Stimulated activated CD8-positive, alpha-beta memory T cell treated with anti-CD3 and anti-CD28 coated beads, Interleukin-12 subunit alpha, Interleukin-12 subunit beta, amount 100 ng/mL, for 4 hours (primary cell): Measurements from ENCODE around the gene C11orf52.

Experiments used
- DNase-seq: peaks from one replicate; pipeline ENCODE4 v3.0.0-alpha.2; 2020; ENCODE audit warnings: low read depth

Gene C11orf52

DNA sequence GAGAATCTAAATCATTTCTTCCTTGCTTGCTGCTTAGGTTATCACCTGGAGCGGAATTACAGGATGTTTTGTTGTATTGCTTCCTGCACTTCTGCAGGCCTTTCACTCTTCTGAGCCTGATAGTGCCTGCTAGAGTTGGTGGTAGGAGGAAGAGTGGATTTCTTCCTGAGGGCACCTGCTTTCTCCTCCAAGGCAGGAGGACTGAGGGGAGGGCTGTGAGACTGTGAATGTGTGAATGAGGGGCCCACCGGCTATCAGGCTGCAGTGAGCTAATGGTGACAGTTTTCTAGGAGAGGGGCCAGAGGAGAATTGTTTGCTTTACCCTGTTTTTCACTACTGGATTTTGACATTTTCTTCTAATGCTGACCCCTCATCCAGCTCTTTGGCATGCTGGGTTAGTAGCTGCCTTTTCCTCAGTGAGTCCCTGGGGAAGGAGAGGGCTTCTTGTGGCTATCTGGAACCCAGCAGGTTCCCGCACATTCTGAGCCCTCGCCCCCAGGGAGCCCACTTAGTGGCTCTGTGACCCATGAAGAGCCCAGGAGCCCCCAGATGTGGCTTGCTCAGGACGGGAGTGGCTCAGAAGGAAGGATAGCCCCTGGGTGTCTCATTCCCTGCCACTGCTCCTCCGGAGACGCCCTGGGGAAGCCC is 57.5 kb downstream of the C11orf52 start:
- DNase-seq: no peak
